Keratinocyte (primary cell): ENCODE measurements around the gene PUM1.

Source experiments
- EZH2 ChIP-seq: IDR thresholded peaks from one replicate; pipeline ENCODE4 v1.6.1; 2012; ENCODE audit warnings: inconsistent platforms, mild to moderate bottlenecking, low read length, moderate library complexity
- TF ChIP-seq, protein P1 (sequence below), 3 experiments: IDR thresholded peaks in 1 of 3; conservative IDR thresholded peaks in 1 of 3; optimal IDR thresholded peaks in 1 of 3; 2 replicates in 2 of 3; 3 replicates in 1 of 3; pipeline versions ENCODE3 to v1.5.1; 2011; ENCODE audit warnings: low read length in 3 of 3, mild to moderate bottlenecking in 3 of 3, moderate library complexity in 2 of 3, control low read depth in 1 of 3, inconsistent platforms in 1 of 3; ENCODE audit not compliant: insufficient read depth in 2 of 3; ENCODE audit errors: extremely low read depth in 1 of 3

DNA sequence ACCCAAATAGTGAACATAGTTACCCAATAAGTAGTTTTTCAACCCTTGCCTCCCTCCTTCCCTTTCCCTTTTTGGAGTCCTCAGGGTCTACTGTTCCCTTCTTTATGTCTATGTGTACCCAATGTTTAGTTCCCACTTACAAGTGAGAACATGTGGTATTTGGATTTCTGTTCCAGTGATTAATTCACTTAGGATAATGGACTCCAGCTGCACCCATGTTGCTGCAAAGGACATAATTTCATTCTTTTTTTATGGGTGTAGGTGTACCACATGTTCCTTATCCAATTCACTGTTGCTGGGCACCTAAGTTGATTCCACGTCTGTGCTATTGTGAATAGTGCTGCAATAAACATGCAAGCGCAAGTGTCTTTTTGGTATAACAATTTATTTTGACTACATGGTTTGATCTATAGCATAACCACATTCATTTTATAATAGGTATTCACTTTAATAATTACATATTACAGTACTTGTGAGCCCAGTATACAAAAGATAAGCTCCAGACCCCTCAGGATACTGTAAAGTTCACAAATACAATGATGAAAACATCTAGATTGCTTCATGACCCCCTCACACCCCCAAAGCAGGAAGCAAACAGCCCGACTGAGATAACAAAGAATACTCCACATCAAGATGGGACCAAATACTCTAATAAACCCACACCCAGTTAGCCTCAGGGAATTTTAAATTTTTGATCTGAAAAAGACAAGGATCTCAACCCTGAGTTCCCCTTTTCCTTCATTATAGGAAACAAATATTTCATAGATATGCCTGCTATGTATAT, 45.3 kb downstream of the PUM1 start:
- TF ChIP-seq, protein P1, sequence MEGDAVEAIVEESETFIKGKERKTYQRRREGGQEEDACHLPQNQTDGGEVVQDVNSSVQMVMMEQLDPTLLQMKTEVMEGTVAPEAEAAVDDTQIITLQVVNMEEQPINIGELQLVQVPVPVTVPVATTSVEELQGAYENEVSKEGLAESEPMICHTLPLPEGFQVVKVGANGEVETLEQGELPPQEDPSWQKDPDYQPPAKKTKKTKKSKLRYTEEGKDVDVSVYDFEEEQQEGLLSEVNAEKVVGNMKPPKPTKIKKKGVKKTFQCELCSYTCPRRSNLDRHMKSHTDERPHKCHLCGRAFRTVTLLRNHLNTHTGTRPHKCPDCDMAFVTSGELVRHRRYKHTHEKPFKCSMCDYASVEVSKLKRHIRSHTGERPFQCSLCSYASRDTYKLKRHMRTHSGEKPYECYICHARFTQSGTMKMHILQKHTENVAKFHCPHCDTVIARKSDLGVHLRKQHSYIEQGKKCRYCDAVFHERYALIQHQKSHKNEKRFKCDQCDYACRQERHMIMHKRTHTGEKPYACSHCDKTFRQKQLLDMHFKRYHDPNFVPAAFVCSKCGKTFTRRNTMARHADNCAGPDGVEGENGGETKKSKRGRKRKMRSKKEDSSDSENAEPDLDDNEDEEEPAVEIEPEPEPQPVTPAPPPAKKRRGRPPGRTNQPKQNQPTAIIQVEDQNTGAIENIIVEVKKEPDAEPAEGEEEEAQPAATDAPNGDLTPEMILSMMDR (optimal IDR thresholded peaks at IDR 0.05 in 1 of 3, IDR thresholded peaks at IDR 0.05 in 1 of 3, conservative IDR thresholded peaks at IDR 0.05 in 1 of 3; ENCODE audit: extremely low read depth in 1 of 3, insufficient read depth in 2 of 3, low read length in 3 of 3): no peak
- no peak for TF ChIP-seq EZH2
